Keratinocyte (primary cell): Measurements from ENCODE around the gene ARMS2. TPM values are rescaled to one million over a fixed set of nuclear protein-coding genes. Genes with fewer than 3 reads are reported as not detected.

ENCODE experiments used
- DNase-seq: peaks from one replicate; pipeline ENCODE4 v3.0.0-alpha.2; 2011; ENCODE audit warnings: low read depth, missing footprints, low spot score
- FAIRE-seq: peaks from 2 replicates; lab custom pipeline; 2011; peaks lifted over from hg19 to GRCh38; lab: Jason Lieb, UNC
- H2AFZ ChIP-seq: 2 replicates; pipeline ENCODE4 v1.6.0; 2012; ENCODE audit warnings: low read length, control low read depth, inconsistent platforms; ENCODE audit not compliant: control insufficient read depth
- H3K27ac ChIP-seq: 2 replicates; pipeline ENCODE4 v1.5.1; 2011; ENCODE audit warnings: low read length; ENCODE audit not compliant: control insufficient read depth, insufficient read depth
- H3K27me3 ChIP-seq: 3 replicates; pipeline ENCODE4 v1.6.0; 2011; ENCODE audit warnings: low read length; ENCODE audit not compliant: control insufficient read depth, insufficient read depth; ENCODE audit errors: extremely low read depth
- H3K36me3 ChIP-seq, 2 experiments: 2 replicates in 1 of 2; 3 replicates in 1 of 2; pipeline ENCODE4 v1.5.1; 2011; ENCODE audit warnings: low read length in 2 of 2, mild to moderate bottlenecking in 1 of 2; ENCODE audit not compliant: control insufficient read depth in 2 of 2, insufficient read depth in 2 of 2; ENCODE audit errors: extremely low read depth in 1 of 2
- H3K4me1 ChIP-seq: 3 replicates; pipeline ENCODE4 v1.5.1; 2011; ENCODE audit warnings: low read length; ENCODE audit not compliant: control insufficient read depth, insufficient read depth; ENCODE audit errors: extremely low read depth
- H3K4me2 ChIP-seq: 3 replicates; pipeline ENCODE4 v1.6.0; 2011; ENCODE audit warnings: low read depth, low read length; ENCODE audit not compliant: control insufficient read depth, insufficient read depth; ENCODE audit errors: extremely low read depth
- H3K4me3 ChIP-seq, 3 experiments: fragments of 200-600 bp in 1 of 3; sonication (generic) in 1 of 3; 2 replicates in 2 of 3; 3 replicates in 1 of 3; pipeline ENCODE4 v1.5.1; 2011 to 2016; ENCODE audit warnings: low read length in 3 of 3, mild to moderate bottlenecking in 3 of 3, control low read depth in 2 of 3, inconsistent platforms in 1 of 3, low read depth in 1 of 3, mixed read lengths in 1 of 3, mixed run types in 1 of 3, moderate library complexity in 1 of 3; ENCODE audit not compliant: control insufficient read depth in 2 of 3, insufficient read depth in 2 of 3; ENCODE audit errors: extremely low read depth in 1 of 3
- H3K79me2 ChIP-seq: 2 replicates; pipeline ENCODE4 v1.6.0; 2012; ENCODE audit warnings: low read length; ENCODE audit not compliant: control insufficient read depth, insufficient read depth
- H3K9ac ChIP-seq: 3 replicates; pipeline ENCODE4 v1.6.0; 2011; ENCODE audit warnings: low read length; ENCODE audit not compliant: control insufficient read depth, insufficient read depth; ENCODE audit errors: extremely low read depth
- H3K9me1 ChIP-seq: 3 replicates; pipeline ENCODE4 v1.6.0; 2011; ENCODE audit warnings: low read length; ENCODE audit not compliant: control insufficient read depth, insufficient read depth; ENCODE audit errors: extremely low read depth
- H3K9me3 ChIP-seq: 2 replicates; pipeline ENCODE4 v1.5.1; 2012; ENCODE audit warnings: low read depth, low read length; ENCODE audit not compliant: control insufficient read depth
- H4K20me1 ChIP-seq: 3 replicates; pipeline ENCODE4 v1.6.0; 2011; ENCODE audit warnings: low read length; ENCODE audit not compliant: control insufficient read depth, insufficient read depth; ENCODE audit errors: extremely low read depth
- CTCF ChIP-seq, 3 experiments: IDR thresholded peaks in 1 of 3; conservative IDR thresholded peaks in 1 of 3; optimal IDR thresholded peaks in 1 of 3; 2 replicates in 2 of 3; 3 replicates in 1 of 3; pipeline versions ENCODE3 to v1.5.1; 2011; ENCODE audit warnings: low read length in 3 of 3, mild to moderate bottlenecking in 3 of 3, moderate library complexity in 2 of 3, control low read depth in 1 of 3, inconsistent platforms in 1 of 3; ENCODE audit not compliant: insufficient read depth in 2 of 3; ENCODE audit errors: extremely low read depth in 1 of 3
- EZH2 ChIP-seq: IDR thresholded peaks from one replicate; pipeline ENCODE4 v1.6.1; 2012; ENCODE audit warnings: inconsistent platforms, mild to moderate bottlenecking, low read length, moderate library complexity
- dilution Hi-C: fragments of 300-500 bp; cut with MboI; formaldehyde crosslinking; loops from one replicate; pipeline ENCODE4 v1.7.0; 2020; ENCODE audit warnings: low sequenced_read_pairs; ENCODE audit not compliant: extremely low pct_ligation_motif_present
- polyA plus RNA-seq, 5 experiments: library from polyadenylated mRNA; depleted of rRNA in 3 of 5; stranded (reverse) in 3 of 5; stranded (forward) in 1 of 5; unstranded in 1 of 5; fragments of >200 nt; gene quantifications; 1 replicate in 1 of 5; 2 replicates in 3 of 5; 3 replicates in 1 of 5; pipeline versions ENCODE4 v1.2.1 to v1.2.3, GENCODE V29; 2011 to 2012; ENCODE audit warnings: missing spikeins in 2 of 5, low read depth in 1 of 5, low replicate concordance in 1 of 5

The ARMS2 gene
- polyA plus RNA-seq, 1 donor (not counting 4 experiments of a cell fraction or from before 2014, with no cell fraction given) = 0.08 TPM

- no peak for TF ChIP-seq CTCF (optimal IDR thresholded peaks at IDR 0.05 in 1 of 3, IDR thresholded peaks at IDR 0.05 in 1 of 3, conservative IDR thresholded peaks at IDR 0.05 in 1 of 3; ENCODE audit: extremely low read depth in 1 of 3, insufficient read depth in 2 of 3, low read length in 3 of 3)
- TF ChIP-seq EZH2 = no peak
- H3K9me1 ChIP-seq = no peaks in the 10 kb centered on the region
- peaks cover 40% of the 10 kb centered on the region for H3K4me1 ChIP-seq
- no peaks in the 10 kb centered on the region for H4K20me1 ChIP-seq
- no peak overlapping the region for H3K4me3 ChIP-seq
- peaks cover 3 to 18% of the 10 kb centered on the region in 2 experiments for H3K36me3 ChIP-seq
- FAIRE-seq (peak; percentile 5), DNase-seq (no peak)
- peak overlapping the region; percentile 61 for H3K9ac ChIP-seq
- no peak overlapping the region for H2AFZ ChIP-seq
- no peaks in the 10 kb centered on the region for H3K79me2 ChIP-seq
- H3K27me3 ChIP-seq = no peaks in the 10 kb centered on the region
- peak overlapping the region; percentile 97 for H3K27ac ChIP-seq
- H3K9me3 ChIP-seq = no peaks in the 10 kb centered on the region
- dilution Hi-C loops = no loop called here
- H3K4me2 ChIP-seq = peak overlapping the region; percentile 52
Measured at GRCh38 chr10:122420624-122421007, 33.8 kb upstream of the ARMS2 start.

GRCh38 chr10:122421054-122421625, 33.3 kb upstream of the ARMS2 start:
- H4K20me1 ChIP-seq = no peaks in the 10 kb centered on the region
- peak overlapping the region; percentile 61 for H3K9ac ChIP-seq
- DNase-seq = peak; percentile 32
- H3K9me3 ChIP-seq = no peaks in the 10 kb centered on the region
- no peak overlapping the region for H3K4me3 ChIP-seq
- H3K4me2 ChIP-seq = peak overlapping the region; percentile 52
- no peak for TF ChIP-seq CTCF (optimal IDR thresholded peaks at IDR 0.05 in 1 of 3, IDR thresholded peaks at IDR 0.05 in 1 of 3, conservative IDR thresholded peaks at IDR 0.05 in 1 of 3; ENCODE audit: extremely low read depth in 1 of 3, insufficient read depth in 2 of 3, low read length in 3 of 3)
- TF ChIP-seq EZH2 = no peak
- H2AFZ ChIP-seq = no peak overlapping the region
- H3K27ac ChIP-seq = peak overlapping the region; percentile 97
- dilution Hi-C loops = no loop called here
- no peaks in the 10 kb centered on the region for H3K9me1 ChIP-seq
- no peaks in the 10 kb centered on the region for H3K27me3 ChIP-seq
- H3K4me1 ChIP-seq = peaks cover 40% of the 10 kb centered on the region
- peak; percentile 76 for FAIRE-seq
- no peaks in the 10 kb centered on the region for H3K79me2 ChIP-seq
- peaks cover 3 to 16% of the 10 kb centered on the region in 2 experiments for H3K36me3 ChIP-seq
